GM12872 (cell line): ENCODE data around the gene SLC12A7.

ENCODE experiments used
- TF ChIP-seq, protein P1 (sequence below): IDR thresholded peaks from 3 replicates; pipeline ENCODE4 v1.5.1; 2011; ENCODE audit warnings: low read depth, mild to moderate bottlenecking, low read length, moderate library complexity; ENCODE audit not compliant: insufficient read depth

SLC12A7 gene

DNA sequence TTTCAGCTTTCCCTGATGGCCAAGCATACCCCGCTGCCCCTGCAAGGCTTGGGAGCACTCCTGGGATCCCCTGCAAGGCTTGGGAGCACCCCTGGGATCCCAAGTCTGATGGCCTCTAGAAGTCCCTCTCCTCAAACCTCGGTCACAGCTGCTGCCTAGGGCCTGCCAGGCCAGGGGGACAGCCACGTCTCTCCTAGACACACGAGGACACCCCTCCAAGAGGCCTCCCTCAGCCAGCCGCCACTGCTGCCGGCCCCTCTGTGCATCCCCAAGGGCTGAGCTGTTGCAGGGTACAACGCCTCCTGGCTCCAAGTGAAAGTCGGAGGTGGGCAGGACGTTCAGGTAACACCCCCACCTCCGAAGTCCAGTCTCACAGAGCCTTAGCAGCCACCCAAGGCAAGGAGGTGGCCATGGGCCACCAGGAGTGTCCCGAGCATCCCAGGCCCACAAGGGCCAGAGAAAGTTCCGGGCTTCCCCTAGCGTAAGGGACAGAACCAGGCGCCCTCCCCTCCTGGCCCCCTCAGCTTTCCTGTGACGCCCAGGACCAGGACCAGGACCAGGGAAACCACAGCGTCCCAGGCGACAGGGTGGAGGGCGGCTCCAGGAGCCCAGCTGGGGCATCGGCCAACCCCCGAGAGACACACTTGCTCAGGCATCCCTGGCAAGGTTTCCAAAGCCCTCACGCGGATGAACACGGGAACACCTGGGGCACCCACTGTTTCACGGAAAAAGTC, 17.3 kb upstream of the SLC12A7 start:
- TF ChIP-seq, protein P1, sequence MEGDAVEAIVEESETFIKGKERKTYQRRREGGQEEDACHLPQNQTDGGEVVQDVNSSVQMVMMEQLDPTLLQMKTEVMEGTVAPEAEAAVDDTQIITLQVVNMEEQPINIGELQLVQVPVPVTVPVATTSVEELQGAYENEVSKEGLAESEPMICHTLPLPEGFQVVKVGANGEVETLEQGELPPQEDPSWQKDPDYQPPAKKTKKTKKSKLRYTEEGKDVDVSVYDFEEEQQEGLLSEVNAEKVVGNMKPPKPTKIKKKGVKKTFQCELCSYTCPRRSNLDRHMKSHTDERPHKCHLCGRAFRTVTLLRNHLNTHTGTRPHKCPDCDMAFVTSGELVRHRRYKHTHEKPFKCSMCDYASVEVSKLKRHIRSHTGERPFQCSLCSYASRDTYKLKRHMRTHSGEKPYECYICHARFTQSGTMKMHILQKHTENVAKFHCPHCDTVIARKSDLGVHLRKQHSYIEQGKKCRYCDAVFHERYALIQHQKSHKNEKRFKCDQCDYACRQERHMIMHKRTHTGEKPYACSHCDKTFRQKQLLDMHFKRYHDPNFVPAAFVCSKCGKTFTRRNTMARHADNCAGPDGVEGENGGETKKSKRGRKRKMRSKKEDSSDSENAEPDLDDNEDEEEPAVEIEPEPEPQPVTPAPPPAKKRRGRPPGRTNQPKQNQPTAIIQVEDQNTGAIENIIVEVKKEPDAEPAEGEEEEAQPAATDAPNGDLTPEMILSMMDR = no peak

DNA sequence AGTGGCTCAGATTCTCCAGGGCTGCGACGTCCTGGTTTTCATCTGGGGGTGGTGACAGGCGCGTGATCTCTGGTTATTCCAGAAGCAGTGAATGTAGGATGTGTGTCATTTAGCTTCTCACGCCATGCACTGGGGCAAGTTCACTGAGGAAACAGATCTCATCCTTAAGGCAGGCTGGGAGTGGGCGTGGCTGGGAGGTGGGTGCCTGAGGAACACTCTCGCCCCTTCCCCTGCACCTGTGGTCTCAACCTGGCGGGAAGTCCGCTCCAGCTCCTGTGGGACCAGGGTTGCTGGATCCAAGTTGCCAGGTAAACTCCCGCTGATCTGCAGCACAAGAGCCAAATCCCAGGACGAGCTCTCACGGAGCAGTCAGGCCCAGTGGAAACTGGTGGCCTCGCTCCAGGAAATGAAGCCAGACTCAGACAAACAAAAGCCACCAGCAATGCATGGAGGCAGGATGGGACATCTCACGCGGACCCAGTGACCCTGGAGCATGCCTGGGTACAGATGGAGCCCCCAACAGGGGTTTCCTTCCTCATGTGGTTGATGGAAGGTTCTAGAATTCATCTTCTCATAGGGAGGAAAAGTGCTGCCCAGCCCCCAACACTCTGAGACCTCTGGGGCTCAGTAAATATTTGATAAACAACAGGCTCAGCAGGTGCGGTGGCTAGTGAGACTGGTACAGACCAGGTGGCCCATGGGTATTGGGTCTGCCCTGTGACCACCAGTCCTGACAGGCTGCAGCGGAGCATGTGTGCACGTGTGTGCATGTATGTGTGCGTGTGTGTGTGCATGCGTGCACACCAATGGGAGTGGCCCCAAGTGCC, 16.3 kb upstream of the SLC12A7 start:
- TF ChIP-seq, protein P1 = no peak

DNA sequence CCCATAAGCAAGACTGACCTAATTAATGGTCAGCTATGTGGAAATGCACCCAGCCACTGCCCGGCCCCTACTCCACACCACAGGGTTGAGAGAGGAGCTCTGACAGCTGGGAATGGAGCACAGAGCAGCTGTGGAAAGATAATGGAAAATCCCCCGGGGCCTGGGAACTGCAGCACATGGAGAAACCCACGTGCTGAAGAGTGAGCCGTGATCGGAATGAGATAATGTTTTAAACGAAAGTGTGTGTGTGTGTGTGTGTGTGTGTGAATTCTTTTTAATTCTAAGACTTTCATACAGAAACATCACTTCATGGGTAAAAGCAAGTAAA, 13.1 kb upstream of the SLC12A7 start:
- TF ChIP-seq, protein P1 = no peak

DNA sequence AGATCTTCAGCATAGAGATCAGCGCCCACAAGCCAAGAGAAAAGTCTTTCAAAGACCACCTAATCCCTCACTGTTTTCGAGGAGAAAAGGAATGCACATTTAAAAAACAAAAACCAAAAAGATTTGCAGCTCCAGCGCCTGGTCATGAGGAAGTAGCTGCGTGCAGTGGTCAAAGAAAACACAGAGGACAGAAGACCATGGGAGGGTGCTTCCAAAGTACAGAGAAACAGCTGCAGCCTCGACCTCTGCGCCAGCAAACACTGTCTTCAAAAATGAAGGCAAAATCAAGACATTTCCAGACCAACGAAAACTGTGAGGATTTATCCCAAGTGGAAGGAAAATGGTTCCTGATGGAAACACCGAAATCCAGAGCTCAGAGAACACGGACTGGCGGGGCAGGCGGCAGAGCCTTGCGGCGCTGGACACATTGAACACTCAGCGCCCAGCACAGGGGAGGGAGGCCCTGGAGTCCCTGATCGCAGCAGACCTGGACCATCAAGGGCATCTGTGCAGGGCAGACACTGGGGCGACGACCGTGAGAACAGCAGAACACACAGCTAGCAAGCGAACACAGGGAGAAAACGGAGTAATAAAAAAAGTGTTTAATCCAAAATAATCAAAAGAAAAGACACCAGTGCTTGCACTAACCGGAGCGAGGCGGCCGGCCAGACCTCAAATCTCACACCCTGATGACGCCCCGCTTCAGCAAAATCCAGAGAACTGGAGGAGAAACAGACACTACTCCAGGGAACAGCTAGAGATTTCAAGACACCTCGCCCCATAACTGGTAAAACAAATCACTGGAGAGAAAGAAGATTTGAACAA, 12.6 kb upstream of the SLC12A7 start:
- TF ChIP-seq, protein P1 = no peak

DNA sequence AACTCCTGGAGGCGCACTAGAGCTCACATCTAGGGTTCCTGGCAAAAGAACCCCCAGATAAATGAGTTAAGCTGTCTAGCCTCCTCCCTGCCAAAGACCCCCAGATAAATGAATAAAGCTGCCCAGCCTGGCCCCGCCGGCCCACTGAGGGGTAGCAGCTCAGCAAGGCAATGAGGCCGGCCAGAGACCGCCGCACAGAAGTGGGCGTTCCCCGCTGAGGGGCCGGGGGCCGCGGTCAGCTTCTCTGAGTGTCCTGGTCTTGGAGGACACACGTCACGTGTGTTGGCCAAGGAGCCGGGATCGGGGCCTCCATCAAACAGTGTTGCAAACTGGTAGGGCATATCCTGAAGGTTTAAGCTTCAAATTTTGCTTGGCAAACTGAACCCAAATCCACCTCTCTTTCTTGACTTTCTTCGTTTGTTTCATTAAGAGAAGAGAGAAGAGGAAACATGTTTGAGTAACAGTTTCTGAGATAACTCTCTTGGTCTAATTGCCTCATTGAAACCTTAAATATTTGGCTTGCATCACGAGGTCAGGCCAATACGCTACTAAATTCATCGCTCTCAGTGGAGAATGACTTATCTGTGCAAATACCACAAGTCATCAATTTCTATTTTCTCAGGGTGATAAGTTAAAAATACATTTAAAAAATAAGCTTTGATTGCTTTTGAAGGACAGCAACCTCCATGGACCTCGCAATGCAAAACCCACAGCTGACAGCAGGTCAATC, 11.7 kb upstream of the SLC12A7 start:
- TF ChIP-seq, protein P1 = no peak

DNA sequence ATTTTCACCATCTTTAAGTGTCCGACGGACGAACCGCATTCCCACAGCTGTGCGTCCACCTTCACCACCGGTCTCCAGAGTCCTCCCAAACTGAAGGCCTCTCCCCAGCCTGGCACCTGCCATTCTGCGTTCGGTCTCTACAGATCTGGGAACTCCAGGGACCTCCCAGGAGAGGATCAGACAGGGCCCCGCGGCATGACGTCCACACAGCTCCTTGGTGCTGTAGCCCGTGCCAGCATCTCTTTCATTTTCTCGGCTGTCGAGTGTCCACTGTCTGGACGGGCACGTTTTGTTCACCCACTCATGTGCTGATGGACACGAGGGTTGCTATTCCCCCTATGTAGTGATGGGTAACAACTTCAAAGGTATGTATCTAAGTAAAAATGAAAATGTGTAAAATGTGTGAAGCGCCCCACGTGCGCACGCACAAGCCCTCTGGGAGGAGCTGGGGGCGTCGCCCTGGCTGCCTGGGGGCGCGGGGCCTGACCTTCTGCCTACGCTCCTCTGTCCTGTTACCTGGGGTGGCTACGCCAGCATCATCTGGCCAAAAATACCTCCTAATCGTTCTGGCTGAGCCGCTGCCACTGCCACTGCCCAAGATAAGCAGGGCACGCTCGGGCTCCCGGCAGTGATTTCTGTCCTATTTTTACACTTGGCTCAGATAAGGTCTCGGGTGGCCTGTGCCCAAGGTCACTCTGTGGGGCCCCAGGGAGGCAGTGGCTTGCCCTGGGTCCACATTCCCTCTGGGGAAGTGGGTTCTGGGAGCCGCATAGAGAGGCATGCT, 10.8 kb upstream of the SLC12A7 start:
- TF ChIP-seq, protein P1 = no peak
